NCI-H2081 (cell line): ENCODE data around the gene ZNF484.
"Not testable (repeated sequence)": the region's sequence is repeated elsewhere in the genome, so short reads cannot be mapped to it uniquely, and the experiment has no call there.

Source experiments
- DNase-seq, 2 experiments: peaks; one replicate each; lab custom pipeline; 2025; lab: John Stamatoyannopoulos, UW

ZNF484 gene

GRCh38 chr9:92877531-92878430 is at the start of gene ZNF484:
ZNF484 (minus strand) TSS chr9:92878038; CDS start chr9:92875029, 3,009 bp downstream.
- DNase-seq, result peak; percentile 98 to 99

- no peak for DNase-seq
These were observed 42.6 kb upstream of the ZNF484 start for GRCh38 chr9:92920437-92920836.

DNA sequence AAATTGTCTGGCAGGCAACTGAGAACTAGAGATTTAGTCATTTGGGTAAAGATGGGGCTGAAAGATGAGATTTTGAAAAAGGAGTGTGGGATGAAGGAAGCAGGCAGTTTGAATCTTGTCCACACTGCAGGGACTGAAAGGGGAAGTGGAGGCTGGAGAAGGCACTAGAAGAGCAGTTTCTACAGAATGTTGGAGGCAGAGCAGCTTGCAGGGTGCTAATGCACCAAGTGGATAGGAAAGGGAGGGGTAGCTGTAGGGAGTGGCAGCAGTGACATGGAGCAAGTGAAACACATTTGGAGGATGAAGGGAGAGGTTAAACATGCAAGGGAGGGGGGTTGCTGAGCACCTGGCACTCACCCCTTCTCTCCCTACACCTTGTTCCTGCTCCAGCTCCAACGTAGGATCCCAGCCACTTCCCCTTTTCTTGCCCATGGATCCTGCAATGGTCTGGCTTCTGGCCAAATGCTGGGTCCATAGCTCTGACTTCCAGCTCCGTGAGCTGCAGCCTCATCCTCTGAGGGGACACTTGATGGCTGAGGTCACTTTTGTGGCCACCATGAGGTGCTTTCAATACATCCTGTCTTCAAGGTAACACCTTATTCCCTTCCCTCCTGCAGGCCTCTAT is 39.5 kb upstream of the ZNF484 start:
- no peak for DNase-seq

GRCh38 chr9:92911511-92912475 is 34.0 kb upstream of the ZNF484 start:
- peak; percentile 32 to 63 for DNase-seq

- not testable (repeated sequence) for DNase-seq
These were observed 27.3 kb upstream of the ZNF484 start for GRCh38 chr9:92905137-92905536.

- DNase-seq, result no peak
These were observed 19.5 kb upstream of the ZNF484 start for GRCh38 chr9:92897323-92897722.

DNA sequence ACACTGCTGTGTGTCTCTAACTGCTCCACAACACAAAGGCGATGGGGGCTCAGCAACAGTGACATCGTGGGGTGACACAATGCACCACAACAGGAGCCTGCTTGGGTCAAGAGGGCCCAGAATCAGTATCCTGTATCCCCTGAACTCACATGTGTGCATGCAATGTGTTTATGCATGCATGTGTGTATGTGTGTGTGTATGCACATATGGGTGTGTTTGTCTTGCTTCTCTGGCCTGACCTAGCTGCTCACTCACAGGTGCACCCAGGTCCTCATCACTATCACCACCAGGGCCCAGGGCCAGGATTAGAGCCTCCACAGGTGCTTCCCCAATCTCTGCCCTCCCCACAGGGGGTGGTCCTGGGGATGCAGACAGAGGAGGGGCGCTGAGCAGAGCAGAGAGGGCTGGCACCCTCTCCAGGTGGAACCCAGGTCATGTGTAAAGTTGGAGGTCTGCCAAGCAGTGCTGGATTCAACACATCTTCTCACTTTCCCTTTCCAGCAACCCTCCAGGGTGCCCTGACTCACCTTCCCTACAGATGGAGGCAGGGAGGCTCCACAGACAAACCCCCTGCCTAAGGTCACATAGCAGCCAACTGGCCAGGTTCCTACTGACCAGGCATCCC is 18.1 kb upstream of the ZNF484 start:
- DNase-seq, result no peak

DNA sequence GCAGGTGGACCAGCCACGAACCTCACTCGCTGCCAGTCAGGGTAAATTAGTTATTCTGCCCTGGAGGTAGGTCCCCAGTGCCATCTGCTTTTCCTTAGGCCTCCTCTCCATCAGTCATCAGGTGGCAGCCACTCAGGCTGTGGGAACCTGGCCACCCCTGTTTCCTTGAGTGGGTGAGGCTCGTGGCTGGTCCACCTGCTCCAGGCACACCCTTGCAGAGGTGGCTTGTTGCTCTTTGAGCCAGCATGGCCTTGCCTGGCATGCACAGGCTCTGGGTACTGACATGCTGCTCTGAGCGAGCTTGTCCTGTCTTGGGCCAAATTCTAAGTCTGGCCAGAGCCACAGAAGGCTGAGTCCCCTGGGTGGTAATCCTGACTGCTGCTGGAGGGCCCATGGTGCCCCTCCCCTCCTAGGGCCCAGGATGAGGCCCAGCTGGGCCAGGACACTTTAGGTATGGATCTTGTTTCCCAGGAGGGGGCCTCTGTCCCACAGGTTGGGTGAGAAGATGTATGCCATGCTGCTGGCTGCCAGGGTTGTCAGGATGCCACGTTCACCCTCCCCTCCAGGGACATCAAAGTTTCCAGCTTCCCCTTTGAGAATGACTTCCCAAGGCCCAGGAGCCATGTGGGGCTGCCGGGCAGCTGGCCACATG is 17.0 kb upstream of the ZNF484 start:
- DNase-seq, result no peak

GRCh38 chr9:92893916-92894610 is 16.2 kb upstream of the ZNF484 start:
- DNase-seq, result not testable (repeated sequence)

- not testable (repeated sequence) for DNase-seq
These were observed 14.4 kb upstream of the ZNF484 start for GRCh38 chr9:92892276-92892675.

DNA sequence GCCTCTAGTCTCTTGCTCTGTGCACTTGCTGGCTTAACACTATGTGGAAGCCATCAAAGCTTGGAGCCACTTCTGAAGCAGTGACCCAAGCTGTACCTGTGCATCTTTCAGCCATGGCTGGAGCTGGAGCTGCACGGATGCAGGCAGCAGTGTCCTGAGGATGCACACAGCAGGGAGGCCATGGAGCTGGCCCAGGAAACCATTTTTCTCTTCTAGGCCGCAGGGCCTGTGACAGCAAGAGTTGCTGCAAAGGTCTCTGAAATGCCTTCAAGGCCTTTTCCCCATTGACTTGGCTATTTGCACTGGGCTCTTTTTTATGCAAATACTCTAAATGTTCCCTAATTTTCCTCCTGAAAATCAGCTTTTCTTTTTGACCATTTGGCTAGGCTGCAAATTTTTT is 12.9 kb upstream of the ZNF484 start:
- DNase-seq, result no peak

DNA sequence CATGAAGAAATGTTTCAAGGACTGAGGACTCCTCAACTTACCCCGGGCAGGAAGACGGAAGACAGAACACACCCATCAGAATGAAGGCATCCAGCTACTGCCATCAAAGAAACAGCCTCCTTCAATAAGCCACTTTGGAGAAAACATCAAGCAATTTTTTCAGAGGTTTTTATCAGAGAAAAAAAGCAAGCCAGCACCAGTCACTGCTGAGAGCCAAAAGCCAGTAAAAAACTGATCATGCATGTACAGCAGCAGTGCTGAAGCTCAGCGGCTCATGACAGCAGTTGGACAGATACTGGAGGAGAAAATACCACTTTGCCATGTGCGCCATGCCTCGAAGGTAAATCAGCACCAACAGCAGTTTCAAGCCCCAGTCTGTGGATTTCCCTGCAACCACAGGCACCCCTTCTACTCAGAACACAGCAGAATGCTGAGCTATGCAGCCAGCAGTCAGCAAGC is 10.1 kb upstream of the ZNF484 start:
- DNase-seq, result no peak

DNA sequence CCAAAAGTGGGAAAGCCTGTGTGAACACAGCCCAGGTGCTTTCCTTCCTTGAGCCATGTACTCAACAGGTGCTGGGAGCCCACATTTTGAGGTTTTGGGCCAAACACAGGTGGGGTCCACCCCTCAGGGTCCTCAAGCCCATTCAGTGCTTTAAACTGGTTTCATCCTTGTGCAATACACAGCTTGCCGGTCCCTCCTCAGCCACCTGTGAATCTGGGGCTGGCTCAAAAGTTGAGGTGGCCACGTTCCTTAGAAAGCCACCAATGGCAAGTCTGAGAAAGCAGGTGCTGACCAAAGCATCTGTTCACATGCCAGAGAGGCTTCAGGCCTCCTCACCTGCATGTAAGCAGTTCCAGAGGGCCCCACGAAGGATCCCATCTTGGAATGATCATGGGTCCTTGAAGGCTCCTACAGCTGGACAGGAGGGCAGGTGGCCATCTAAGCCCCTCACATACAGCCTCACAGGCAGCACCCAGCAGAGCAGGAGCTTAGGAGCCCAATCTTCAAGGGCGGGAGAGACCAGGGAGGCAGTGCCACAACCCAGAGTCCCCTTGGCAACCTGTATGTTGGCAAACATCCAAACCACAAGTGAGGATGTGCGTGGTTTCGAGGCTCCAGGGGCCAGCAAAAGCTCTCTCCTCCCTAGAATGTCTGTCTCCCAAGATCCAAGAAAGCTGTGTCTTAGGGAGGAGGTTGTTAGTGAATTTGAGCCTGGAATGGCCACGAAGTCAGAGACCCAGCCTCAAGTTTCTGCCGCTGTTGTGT is 9.2 kb upstream of the ZNF484 start:
- not testable (repeated sequence) for DNase-seq

- DNase-seq, result not testable (repeated sequence)
These were observed 6.0 kb upstream of the ZNF484 start for GRCh38 chr9:92883666-92884405.

GRCh38 chr9:92882276-92882675 is 4.4 kb upstream of the ZNF484 start:
- no peak for DNase-seq

DNA sequence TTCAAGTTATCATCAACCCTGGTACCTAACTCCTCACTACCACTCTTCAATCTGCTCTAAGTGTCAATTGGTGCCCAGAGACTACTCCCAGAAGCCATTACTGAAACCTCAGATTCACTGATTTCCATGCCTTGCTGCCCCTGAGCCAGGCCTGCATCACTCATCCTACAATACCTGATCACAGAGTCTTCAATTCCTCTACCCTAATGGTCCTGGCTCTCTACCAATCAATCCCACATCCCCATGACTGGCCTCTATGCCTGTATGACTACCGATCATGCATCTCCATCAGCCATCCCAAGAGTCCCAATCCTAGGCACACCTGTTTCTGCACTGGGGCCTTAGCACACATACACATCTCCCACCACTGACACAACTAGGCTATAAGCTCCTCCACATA is 2.5 kb downstream of the ZNF484 start:
- DNase-seq, result no peak

DNA sequence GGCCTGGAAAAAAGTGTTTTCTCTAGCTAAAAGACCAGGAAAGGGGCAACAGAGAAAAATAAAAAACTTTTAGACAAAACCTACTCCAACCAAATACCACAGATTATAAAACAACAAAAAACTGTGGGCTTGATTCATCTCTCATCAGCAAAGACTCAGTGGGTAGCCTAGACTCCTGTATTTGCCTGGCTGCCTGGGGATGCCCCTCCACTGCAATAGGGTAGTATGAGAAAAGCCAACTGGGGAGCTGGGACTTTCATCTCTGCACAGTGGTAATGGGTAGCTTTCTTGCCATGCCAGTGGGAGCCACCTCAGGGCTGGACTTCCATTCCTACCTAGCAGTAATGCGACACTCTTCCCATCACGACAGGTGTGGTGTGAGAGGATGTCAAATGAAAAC is 7.5 kb downstream of the ZNF484 start:
- no peak for DNase-seq

GRCh38 chr9:92866600-92866999 is 11.2 kb downstream of the ZNF484 start:
- DNase-seq, result not testable (repeated sequence)

- DNase-seq, result no peak
These were observed 13.7 kb downstream of the ZNF484 start for GRCh38 chr9:92864152-92864551.
